NK-92 (cell line): ENCODE measurements around the gene IKZF1.

Experiments used
- DNase-seq: peaks from one replicate; lab custom pipeline; 2025; ENCODE audit not compliant: unreplicated experiment; lab: John Stamatoyannopoulos, UW

IKZF1 gene

GRCh38 chr7:50369143-50370026 lies 64.9 kb downstream of the IKZF1 start:
- DNase-seq: no peak

DNA sequence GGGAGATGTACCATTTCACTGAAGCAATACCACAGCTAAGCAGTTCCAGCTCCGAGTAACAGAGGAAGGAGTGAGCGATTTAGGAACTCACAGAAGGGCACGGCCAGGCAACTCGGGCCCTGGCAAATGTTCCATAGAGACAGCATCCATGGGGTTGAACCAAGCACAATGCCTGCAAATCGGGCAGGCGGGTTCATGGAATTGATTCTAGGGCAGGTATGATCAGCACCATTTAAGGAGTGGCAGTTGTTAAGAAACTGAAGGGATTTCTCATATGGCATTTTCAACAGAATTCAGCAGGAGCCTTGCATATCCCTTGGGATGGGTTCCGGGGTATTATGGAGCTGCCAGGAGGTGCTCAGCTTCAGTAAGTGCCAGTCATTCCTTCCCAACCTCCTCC lies 66.4 kb downstream of the IKZF1 start:
- no peak for DNase-seq

- no peak for DNase-seq
These were observed 67.1 kb downstream of the IKZF1 start for GRCh38 chr7:50371551-50372021.

- DNase-seq: no peak
These were observed 68.4 kb downstream of the IKZF1 start for GRCh38 chr7:50372923-50373322.

DNA sequence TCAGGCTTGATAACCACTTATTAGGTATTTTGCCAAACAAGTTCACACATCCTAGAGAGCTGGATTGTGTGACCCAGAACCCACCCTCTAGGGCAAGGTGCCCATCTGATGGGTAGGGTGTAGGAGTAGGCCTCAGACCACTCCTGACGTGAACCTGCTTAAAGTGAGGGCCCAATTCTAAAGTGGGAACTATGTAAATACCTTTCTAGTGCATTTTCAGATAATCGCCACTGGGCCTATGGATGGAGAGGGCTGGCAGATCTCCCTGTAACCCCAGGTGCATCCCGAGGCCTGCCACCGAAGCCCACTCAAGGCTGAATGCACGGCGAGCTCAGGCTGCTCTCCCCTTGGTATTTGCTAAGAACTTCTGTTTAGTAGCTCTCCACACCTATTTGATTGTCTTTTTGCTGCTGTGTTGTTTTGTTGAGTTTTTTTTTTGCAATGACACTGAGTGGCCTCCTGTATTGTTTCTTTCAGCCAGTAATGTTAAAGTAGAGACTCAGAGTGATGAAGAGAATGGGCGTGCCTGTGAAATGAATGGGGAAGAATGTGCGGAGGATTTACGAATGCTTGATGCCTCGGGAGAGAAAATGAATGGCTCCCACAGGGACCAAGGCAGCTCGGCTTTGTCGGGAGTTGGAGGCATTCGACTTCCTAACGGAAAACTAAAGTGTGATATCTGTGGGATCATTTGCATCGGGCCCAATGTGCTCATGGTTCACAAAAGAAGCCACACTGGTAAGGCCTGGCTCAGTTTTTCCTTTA lies 71.7 kb downstream of the IKZF1 start:
- DNase-seq: no peak

DNA sequence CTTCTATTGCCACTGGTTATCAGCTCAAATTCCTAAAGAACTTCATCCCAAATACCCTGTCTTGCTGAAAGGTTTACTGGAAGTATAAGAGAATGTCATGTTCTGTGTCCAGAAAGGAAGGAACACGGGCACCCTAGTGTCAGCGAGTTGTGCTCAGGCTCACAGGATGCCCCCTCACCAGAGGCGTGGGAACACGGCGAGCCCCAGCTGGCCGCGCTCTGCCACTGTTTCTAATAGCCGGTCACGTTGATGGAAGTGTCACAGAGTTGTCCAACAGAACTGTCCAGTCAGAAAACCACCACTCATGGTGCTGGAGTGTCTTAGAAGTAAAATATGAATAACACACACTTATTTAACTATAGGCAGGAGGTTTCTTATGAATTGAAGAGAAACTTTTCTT lies 72.8 kb downstream of the IKZF1 start:
- no peak for DNase-seq

- no peak for DNase-seq
These were observed 74.6 kb downstream of the IKZF1 start for GRCh38 chr7:50379082-50379481.

DNA sequence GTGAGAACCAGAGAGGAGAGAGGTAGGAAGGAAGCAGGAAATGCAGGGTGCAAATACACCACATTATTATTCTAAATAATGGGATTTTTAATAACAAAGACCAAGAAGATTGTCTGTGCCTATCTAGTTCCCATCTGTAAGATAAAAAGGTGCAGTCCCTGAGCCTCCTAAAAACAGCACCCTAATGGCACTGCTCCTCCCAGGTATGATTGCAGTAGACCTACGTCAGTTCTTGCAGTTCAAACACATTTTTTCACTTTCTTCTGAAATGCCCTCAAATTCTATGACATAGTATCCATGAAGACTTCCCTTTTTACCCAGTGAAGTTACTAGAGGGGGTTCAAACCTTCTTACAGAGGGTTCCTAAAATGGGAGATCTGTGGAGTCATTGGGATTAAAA lies 75.0 kb downstream of the IKZF1 start:
- no peak for DNase-seq

- no peak for DNase-seq
These were observed 77.9 kb downstream of the IKZF1 start for GRCh38 chr7:50382455-50382854.

GRCh38 chr7:50387351-50387750 lies 82.8 kb downstream of the IKZF1 start:
- no peak for DNase-seq

DNA sequence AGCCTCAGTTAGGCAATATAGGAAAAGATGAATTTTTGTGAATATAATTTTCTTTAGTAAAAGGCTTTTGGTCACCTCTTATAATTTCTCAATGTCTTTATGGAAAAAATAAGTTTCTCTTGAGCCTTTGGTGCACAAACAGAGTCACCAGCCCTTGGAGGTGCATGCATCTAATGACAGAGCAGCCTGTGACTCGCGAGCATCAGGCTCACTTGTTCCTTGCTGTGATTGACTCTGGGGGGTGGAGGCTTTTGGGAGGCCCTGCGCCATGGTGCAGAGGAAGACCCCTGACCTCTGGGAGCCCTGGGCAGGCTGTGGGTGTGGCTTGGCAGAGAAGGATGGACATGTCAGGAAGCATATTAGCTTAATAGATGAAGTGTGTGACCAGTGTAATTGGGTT lies 85.4 kb downstream of the IKZF1 start:
- DNase-seq: no peak

DNA sequence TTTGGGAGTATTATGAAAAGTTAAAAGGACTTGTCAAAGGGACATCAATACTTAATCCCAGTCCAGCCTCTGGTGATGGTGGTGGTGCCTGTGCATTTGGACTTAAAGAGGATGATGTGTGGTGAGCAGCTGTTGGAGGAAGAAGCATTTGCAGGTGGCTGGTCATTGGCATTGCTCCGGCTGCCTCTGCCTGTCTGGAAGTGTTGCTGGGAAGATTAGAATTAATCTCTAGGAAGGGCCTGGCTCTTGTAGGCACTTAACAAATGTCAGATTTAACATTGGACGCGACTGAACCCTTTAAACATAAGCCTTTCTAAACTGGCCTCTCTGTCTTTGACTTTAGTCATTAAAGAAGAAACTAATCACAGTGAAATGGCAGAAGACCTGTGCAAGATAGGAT lies 86.9 kb downstream of the IKZF1 start:
- no peak for DNase-seq

DNA sequence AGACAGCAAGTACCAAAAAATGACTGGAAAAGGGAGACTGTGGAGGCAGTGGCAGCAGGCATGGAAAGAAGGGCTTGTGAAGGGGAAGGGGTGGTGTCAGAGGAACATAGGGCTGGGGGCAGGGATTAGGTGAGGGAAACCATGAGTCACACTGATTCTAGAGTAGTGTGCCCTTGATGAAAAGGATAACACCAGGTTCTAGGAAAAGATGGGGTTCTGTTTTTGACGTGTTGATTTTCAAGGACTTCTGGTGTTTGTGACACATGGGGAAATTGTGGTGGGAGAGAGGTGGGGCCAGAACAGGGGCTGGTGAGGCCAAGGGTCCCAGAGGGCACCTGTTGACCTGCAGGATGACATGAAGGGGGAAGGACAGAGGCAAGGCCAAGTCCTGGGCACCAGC lies 88.6 kb downstream of the IKZF1 start:
- no peak for DNase-seq

DNA sequence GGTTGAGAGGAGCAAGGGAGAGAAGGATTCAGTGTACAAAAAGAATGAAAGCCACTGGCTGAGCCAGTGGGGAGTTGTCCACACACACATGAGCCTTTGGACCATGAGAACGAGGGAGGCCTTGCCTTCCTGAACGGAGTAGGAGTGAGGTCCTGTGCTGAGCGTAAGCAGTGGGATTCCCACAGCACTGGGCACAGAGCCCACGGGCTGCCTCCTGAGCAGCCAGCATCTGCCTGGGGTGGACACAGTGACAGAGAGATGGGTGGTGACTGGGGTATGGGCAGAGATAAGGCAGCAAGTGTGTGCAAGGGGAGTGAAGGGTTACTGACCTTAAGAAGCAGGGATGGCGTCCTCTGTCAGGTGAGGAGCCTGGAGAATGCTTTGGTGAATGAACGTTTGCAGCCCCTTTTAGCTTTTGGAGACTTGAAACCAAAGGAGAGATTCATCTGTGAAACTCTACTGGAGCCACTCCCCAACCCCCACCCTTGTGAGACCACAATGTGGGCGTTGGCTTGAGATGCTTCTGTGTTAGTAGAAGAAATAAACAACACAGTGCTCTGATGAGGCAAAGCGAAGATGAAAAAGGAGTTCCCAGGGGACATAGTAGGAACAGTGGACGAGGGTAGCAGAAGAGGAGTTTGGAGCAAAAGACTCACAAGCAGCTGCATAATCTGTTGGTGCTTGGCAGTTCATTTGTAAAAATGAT lies 89.2 kb downstream of the IKZF1 start:
- no peak for DNase-seq

DNA sequence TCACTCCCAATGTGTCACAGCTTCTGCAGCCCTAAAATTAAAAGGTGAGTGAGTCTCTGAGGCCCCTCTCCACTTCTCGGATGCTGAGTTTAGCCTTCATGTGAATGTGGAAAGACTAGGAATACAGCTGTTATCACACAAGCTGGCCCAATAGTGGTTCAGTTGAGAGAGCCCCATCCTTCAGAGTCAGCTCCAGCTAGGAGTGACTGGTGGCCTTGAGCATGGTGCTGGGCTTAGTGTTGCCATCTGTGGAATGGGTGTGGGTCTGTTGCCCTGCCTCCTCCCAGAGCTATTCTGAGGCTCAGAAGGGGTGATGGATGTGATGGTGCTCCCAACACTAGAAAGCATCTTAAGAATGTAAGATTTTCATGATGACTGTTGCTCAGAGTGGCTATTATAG lies 89.8 kb downstream of the IKZF1 start:
- no peak for DNase-seq

- DNase-seq: no peak
These were observed 92.3 kb downstream of the IKZF1 start for GRCh38 chr7:50396856-50397255.

DNA sequence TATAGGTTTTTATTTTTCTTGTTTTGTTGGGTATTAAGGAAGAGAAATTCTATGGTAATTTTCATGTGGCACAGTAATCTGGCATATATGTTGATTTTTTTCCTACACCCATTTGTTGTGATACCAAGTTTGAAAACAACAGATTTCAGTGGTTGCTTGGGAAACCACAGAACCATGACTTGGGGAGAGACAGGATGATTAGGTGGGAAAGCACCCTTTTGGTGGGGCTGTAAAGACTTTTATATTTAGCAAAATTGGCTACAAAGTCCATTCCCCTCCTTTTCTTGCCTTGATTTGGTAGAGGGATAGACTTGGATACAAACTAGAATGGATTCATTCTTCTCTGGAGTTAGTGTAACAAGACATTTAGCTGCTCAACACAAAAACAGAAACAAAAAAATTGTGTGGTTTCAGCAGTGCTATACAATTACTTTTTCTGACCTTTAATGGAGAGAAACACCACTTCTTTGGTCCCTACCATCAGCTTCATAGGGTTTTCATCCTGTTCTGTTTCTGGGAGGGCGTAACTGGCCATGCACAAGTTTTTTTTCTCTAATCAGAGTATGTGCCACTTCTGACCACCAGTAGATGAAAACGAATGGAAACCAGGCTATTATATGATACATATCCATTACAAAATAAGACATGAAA lies 92.9 kb downstream of the IKZF1 start:
- no peak for DNase-seq

- DNase-seq: no peak
These were observed 93.4 kb downstream of the IKZF1 start for GRCh38 chr7:50397971-50398324.

GRCh38 chr7:50399206-50399605 lies 94.7 kb downstream of the IKZF1 start:
- DNase-seq: no peak

GRCh38 chr7:50399635-50400034 lies 95.1 kb downstream of the IKZF1 start:
- DNase-seq: no peak

DNA sequence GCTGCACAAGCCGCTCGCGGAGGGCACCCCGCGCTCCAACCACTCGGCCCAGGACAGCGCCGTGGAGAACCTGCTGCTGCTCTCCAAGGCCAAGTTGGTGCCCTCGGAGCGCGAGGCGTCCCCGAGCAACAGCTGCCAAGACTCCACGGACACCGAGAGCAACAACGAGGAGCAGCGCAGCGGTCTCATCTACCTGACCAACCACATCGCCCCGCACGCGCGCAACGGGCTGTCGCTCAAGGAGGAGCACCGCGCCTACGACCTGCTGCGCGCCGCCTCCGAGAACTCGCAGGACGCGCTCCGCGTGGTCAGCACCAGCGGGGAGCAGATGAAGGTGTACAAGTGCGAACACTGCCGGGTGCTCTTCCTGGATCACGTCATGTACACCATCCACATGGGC lies 95.6 kb downstream of the IKZF1 start:
- DNase-seq: no peak
